ENCODE measurements around the gene GALNT18. TPM values are rescaled to one million over a fixed set of nuclear protein-coding genes. Genes with fewer than 3 reads are reported as not detected.

The GALNT18 gene
- polyA plus RNA-seq, 1 donor (not counting 4 experiments of a cell fraction or from before 2014, with no cell fraction given): 27.2 TPM

DNA sequence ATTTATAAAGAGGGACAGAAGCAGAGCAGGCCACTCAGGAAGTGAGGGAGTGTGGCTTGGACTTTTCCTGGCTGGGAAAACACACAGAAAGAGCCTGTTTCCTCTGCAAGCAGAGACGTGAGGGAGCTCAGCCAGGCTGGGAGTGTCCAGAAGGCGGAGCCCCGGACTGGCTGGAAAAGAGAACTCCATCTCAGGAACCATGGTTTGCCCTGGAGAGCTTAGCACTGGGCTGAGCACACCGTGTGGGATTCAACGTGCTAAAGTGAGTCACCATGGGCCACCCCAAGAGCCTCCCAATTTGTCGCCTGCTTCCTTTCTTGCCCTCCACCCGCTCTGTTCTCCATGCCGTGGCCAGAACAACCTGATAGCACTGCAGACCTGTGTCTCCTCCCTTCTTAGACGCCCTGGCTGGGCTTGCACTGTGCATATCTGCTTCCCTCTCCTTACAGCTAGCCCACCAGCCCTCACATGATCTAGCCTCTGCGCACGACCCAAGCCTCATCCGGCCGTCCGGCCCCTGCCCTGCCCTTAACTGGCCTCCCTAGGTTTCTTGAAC is 51.8 kb downstream of the GALNT18 start:
- Histone ChIP-seq H3K9me3 (ENCODE audit: control insufficient read depth, low read depth, low read length) (no peaks in the 10 kb centered on the region), H3K27me3 (ENCODE audit: control insufficient read depth, extremely low read depth, insufficient read depth, low read length) (no peaks in the 10 kb centered on the region), H4K20me1 (ENCODE audit: control insufficient read depth, extremely low read depth, insufficient read depth, low read length) (no peaks in the 10 kb centered on the region), H3K79me2 (ENCODE audit: control insufficient read depth, insufficient read depth, low read length) (peaks cover 26% of the 10 kb centered on the region), H3K4me2 (ENCODE audit: control insufficient read depth, extremely low read depth, insufficient read depth, low read depth, low read length) (peak overlapping the region; percentile 69), H3K36me3 (ENCODE audit: control insufficient read depth in 2 of 2, extremely low read depth in 1 of 2, insufficient read depth in 2 of 2, low read length in 2 of 2) (no peaks in the 10 kb centered on the region), H3K9ac (ENCODE audit: control insufficient read depth, extremely low read depth, insufficient read depth, low read length) (peak overlapping the region; percentile 47), H3K4me1 (ENCODE audit: control insufficient read depth, extremely low read depth, insufficient read depth, low read length) (peaks cover 54% of the 10 kb centered on the region), H3K4me3 (ENCODE audit: control insufficient read depth in 2 of 3, extremely low read depth in 1 of 3, insufficient read depth in 2 of 3, low read depth in 1 of 3, low read length in 3 of 3) (peak overlapping the region in 1 of 3 experiments; percentile 29), H3K27ac (ENCODE audit: control insufficient read depth, insufficient read depth, low read length) (peak overlapping the region; percentile 96), H3K9me1 (ENCODE audit: control insufficient read depth, extremely low read depth, insufficient read depth, low read length) (no peaks in the 10 kb centered on the region), H2AFZ (ENCODE audit: control insufficient read depth, low read length) (peak overlapping the region; percentile 72)
- TF ChIP-seq, protein P1, sequence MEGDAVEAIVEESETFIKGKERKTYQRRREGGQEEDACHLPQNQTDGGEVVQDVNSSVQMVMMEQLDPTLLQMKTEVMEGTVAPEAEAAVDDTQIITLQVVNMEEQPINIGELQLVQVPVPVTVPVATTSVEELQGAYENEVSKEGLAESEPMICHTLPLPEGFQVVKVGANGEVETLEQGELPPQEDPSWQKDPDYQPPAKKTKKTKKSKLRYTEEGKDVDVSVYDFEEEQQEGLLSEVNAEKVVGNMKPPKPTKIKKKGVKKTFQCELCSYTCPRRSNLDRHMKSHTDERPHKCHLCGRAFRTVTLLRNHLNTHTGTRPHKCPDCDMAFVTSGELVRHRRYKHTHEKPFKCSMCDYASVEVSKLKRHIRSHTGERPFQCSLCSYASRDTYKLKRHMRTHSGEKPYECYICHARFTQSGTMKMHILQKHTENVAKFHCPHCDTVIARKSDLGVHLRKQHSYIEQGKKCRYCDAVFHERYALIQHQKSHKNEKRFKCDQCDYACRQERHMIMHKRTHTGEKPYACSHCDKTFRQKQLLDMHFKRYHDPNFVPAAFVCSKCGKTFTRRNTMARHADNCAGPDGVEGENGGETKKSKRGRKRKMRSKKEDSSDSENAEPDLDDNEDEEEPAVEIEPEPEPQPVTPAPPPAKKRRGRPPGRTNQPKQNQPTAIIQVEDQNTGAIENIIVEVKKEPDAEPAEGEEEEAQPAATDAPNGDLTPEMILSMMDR (optimal IDR thresholded peaks at IDR 0.05 in 1 of 3, IDR thresholded peaks at IDR 0.05 in 1 of 3, conservative IDR thresholded peaks at IDR 0.05 in 1 of 3; ENCODE audit: extremely low read depth in 1 of 3, insufficient read depth in 2 of 3, low read length in 3 of 3): peak in 2 of 3 experiments; percentile 20 to 25
- TF ChIP-seq EZH2 (IDR thresholded peaks at IDR 0.05; ENCODE audit: low read length): no peak
- peak; percentile 81 for FAIRE-seq
- dilution Hi-C loops (cut with MboI; ENCODE audit: extremely low pct_ligation_motif_present, low sequenced_read_pairs): no loop called here
- no peak for DNase-seq (ENCODE audit: low read depth, low spot score)

DNA sequence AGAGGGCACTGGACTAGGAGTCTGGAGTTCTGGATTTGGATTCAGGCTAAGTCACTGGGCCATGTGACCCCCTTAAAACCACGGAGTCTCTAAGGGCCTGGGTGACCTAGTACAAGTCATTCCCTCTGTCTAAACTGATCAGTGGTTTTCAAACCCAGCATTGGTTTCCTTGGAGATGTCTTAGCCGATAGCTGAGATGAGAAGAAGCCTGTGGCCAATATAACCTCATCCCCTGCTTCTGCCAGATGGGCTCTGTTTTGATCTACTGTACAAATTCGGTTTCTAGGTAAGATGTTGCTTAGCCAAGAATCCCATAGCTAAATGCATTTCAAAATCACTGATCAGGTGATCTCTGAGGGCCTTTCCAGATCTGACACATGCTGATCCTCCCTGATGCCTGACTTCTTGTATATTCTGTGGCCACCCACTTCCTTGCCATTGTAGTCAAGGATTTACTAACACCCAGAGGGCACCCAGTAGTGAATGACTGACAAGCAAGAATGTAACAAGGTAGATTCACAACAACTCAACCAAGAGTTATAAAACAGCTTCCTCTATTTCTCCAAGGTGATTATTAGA is 53.1 kb downstream of the GALNT18 start:
- Histone ChIP-seq H3K4me1 (ENCODE audit: control insufficient read depth, extremely low read depth, insufficient read depth, low read length) (peaks cover 54% of the 10 kb centered on the region), H3K9me3 (ENCODE audit: control insufficient read depth, low read depth, low read length) (no peaks in the 10 kb centered on the region), H3K79me2 (ENCODE audit: control insufficient read depth, insufficient read depth, low read length) (peaks cover 32% of the 10 kb centered on the region), H2AFZ (ENCODE audit: control insufficient read depth, low read length) (peak overlapping the region; percentile 41), H3K4me3 (ENCODE audit: control insufficient read depth in 2 of 3, extremely low read depth in 1 of 3, insufficient read depth in 2 of 3, low read depth in 1 of 3, low read length in 3 of 3) (peak overlapping the region in 2 of 3 experiments; percentile 24 to 38), H4K20me1 (ENCODE audit: control insufficient read depth, extremely low read depth, insufficient read depth, low read length) (no peaks in the 10 kb centered on the region), H3K27me3 (ENCODE audit: control insufficient read depth, extremely low read depth, insufficient read depth, low read length) (no peaks in the 10 kb centered on the region), H3K27ac (ENCODE audit: control insufficient read depth, insufficient read depth, low read length) (peak overlapping the region; percentile 96), H3K9ac (ENCODE audit: control insufficient read depth, extremely low read depth, insufficient read depth, low read length) (peak overlapping the region; percentile 68), H3K4me2 (ENCODE audit: control insufficient read depth, extremely low read depth, insufficient read depth, low read depth, low read length) (peak overlapping the region; percentile 82), H3K9me1 (ENCODE audit: control insufficient read depth, extremely low read depth, insufficient read depth, low read length) (no peaks in the 10 kb centered on the region), H3K36me3 (ENCODE audit: control insufficient read depth in 2 of 2, extremely low read depth in 1 of 2, insufficient read depth in 2 of 2, low read length in 2 of 2) (no peaks in the 10 kb centered on the region)
- dilution Hi-C loops (cut with MboI; ENCODE audit: extremely low pct_ligation_motif_present, low sequenced_read_pairs): no loop called here
- TF ChIP-seq EZH2 (IDR thresholded peaks at IDR 0.05; ENCODE audit: low read length): no peak
- TF ChIP-seq, protein P1 (optimal IDR thresholded peaks at IDR 0.05 in 1 of 3, IDR thresholded peaks at IDR 0.05 in 1 of 3, conservative IDR thresholded peaks at IDR 0.05 in 1 of 3; ENCODE audit: extremely low read depth in 1 of 3, insufficient read depth in 2 of 3, low read length in 3 of 3): no peak
- FAIRE-seq (no peak), DNase-seq (ENCODE audit: low read depth, low spot score) (peak; percentile 82)

All from keratinocyte (primary cell).